ENCODE data around the gene SLX4. TPM values are rescaled to one million over a fixed set of nuclear protein-coding genes. Genes with fewer than 3 reads are reported as not detected.

Gene SLX4
- total RNA-seq, 1 experiment from 2014 or later: 5.9 TPM

DNA sequence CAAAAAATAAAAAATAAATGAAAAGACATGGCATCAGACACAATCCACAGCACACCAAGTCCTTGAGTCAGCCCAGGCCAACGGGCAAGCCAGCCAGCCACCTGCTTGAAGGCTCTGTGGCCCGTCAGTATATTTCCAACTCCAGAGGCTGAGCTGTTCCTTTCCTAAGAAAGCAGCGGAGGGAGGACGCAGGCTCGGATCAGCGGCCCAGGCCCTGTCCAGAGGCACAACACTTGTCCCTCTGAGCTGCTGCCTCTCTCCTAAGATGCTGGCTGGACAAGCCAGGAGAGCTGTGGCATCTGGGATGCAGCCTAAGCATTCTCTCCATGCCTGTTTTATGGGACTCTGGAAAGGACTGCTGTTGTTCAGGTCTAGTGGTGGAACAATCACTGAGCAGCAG is 19.4 kb downstream of the SLX4 start:
- Mint-ChIP-seq H3K36me3 (ENCODE audit: insufficient read depth, unreplicated experiment) (no peaks in the 10 kb centered on the region), H3K27me3 (ENCODE audit: insufficient read depth, unreplicated experiment) (no peaks in the 10 kb centered on the region), H3K9me3 (ENCODE audit: unreplicated experiment) (no peaks in the 10 kb centered on the region), H3K4me1 (ENCODE audit: insufficient read depth, unreplicated experiment) (no peaks in the 10 kb centered on the region), H3K27ac (ENCODE audit: low read depth, unreplicated experiment) (no peak overlapping the region), H3K4me3 (ENCODE audit: unreplicated experiment) (no peak overlapping the region)
- no peak for DNase-seq (ENCODE audit: unreplicated experiment)
- ChIA-PET POLR2A (no interaction called here), CTCF (interaction anchor here (0.8 kb wide), 1 partner anchor 118 kb away, joined by 3 read pairs; no protein-coding TSS in a partner anchor)
- intact Hi-C loops (cut with micrococcal nuclease): no loop called here
- no TSS peak for BruUV-seq (replicated peaks)
- TF ChIP-seq, protein P1, sequence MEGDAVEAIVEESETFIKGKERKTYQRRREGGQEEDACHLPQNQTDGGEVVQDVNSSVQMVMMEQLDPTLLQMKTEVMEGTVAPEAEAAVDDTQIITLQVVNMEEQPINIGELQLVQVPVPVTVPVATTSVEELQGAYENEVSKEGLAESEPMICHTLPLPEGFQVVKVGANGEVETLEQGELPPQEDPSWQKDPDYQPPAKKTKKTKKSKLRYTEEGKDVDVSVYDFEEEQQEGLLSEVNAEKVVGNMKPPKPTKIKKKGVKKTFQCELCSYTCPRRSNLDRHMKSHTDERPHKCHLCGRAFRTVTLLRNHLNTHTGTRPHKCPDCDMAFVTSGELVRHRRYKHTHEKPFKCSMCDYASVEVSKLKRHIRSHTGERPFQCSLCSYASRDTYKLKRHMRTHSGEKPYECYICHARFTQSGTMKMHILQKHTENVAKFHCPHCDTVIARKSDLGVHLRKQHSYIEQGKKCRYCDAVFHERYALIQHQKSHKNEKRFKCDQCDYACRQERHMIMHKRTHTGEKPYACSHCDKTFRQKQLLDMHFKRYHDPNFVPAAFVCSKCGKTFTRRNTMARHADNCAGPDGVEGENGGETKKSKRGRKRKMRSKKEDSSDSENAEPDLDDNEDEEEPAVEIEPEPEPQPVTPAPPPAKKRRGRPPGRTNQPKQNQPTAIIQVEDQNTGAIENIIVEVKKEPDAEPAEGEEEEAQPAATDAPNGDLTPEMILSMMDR (IDR thresholded peaks at IDR 0.05; ENCODE audit: unreplicated experiment): no peak

DNA sequence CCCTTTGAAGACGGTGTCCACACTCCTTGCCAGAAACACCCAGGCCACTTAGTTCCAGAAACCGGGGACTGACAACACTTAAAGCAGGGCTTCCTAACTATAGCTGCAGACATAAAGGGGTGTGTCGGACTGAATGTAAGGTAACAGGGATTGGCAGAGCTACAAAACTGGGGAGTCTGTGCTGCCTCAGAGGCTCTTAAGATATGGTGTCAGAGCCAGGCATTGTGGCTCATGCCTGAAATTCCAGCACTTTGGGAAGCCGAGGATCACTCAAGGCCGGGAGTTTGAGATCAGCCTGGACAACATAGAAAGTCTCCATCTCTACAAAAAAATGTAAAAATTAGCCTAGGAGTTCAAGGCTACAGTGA is 20.0 kb downstream of the SLX4 start:
- Mint-ChIP-seq H3K36me3 (ENCODE audit: insufficient read depth, unreplicated experiment) (no peaks in the 10 kb centered on the region), H3K4me1 (ENCODE audit: insufficient read depth, unreplicated experiment) (no peaks in the 10 kb centered on the region), H3K27ac (ENCODE audit: low read depth, unreplicated experiment) (no peak overlapping the region), H3K4me3 (ENCODE audit: unreplicated experiment) (no peak overlapping the region), H3K9me3 (ENCODE audit: unreplicated experiment) (no peaks in the 10 kb centered on the region), H3K27me3 (ENCODE audit: insufficient read depth, unreplicated experiment) (no peaks in the 10 kb centered on the region)
- no peak for DNase-seq (ENCODE audit: unreplicated experiment)
- ChIA-PET CTCF (interaction anchor here (0.8 kb wide), 1 partner anchor 119 kb away, joined by 3 read pairs; no protein-coding TSS in a partner anchor), POLR2A (no interaction called here)
- BruUV-seq (replicated peaks): no TSS peak
- intact Hi-C loops (cut with micrococcal nuclease): no loop called here
- TF ChIP-seq, protein P1 (IDR thresholded peaks at IDR 0.05; ENCODE audit: unreplicated experiment): no peak

DNA sequence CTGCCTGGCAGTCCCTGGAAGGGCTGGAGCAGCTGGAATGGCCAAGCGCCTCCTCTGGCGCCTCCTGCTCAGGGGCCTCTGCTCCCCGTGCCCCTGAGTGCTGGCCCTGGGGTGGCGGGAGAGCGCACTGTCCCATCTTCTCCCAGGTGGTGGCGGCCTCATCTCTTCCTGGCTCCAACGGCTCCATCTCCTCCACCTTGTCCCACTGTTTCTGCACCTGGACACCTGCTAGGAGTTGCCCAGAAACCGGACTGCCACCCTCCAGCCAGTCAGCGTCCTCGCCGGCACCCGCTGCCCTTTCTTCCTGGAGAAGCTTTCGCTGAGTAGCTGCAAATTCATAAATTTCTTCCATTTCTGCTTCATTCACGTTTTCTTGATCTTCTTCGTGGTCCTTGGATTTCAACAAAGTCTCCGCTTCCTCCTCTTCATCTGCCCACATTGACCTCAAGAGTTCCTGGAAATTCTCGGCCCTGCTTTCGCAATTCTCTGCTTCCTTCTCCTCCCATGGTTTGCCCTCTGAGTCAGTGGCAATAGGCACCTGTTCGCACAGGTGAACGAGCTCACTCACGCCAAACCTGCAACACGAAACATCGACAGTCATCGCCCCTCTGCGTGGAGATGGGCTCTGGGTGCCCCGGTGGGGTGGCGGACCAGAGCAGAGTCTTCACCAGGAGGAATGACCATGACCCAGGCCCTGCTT is 20.5 kb downstream of the SLX4 start:
- Mint-ChIP-seq H3K27me3 (ENCODE audit: insufficient read depth, unreplicated experiment) (no peaks in the 10 kb centered on the region), H3K36me3 (ENCODE audit: insufficient read depth, unreplicated experiment) (no peaks in the 10 kb centered on the region), H3K4me3 (ENCODE audit: unreplicated experiment) (no peak overlapping the region), H3K9me3 (ENCODE audit: unreplicated experiment) (no peaks in the 10 kb centered on the region), H3K4me1 (ENCODE audit: insufficient read depth, unreplicated experiment) (no peaks in the 10 kb centered on the region), H3K27ac (ENCODE audit: low read depth, unreplicated experiment) (no peak overlapping the region)
- peak; percentile 65 for DNase-seq (ENCODE audit: unreplicated experiment)
- POLR2A ChIA-PET: no interaction called here
- TF ChIP-seq, protein P1 (IDR thresholded peaks at IDR 0.05; ENCODE audit: unreplicated experiment): no peak
- intact Hi-C loops (cut with micrococcal nuclease): no loop called here
- no TSS peak for BruUV-seq (replicated peaks)
- CTCF ChIA-PET: no interaction called here

DNA sequence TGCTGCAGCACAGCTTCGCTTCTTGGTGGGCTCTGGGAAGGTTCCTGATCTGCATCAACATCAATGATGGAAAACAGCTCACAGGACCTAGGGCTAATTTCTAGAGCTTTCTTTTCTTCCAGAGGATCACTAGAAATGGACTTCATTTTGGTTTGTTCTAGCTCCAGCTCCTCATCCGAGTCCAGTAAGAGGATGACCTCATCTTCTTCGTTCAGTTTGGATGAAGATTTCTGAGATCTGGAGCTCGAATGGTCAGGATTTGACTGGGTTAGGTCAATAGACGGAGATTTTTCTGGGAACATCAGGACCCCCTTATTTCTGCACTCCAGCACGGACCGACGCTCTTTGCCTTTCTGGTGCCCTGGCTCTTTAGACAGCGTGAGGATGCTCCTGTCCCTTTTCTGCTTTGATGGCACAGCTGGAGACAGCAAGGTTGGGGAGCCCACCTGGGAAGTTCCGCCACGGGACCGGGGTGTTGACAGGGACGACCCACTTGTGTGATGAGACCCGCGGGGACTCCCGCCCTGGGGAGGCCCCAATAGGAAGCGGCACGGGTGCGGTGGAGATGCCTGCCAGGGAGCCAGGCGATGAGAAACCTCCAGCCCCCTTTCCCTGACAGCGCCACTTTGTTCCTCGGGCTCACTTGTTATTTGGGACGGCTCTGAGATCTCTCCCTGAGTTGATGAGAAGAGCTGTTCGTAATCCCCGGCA is 21.3 kb downstream of the SLX4 start:
- ChIA-PET CTCF (no interaction called here), POLR2A (no interaction called here)
- H3K27ac Mint-ChIP-seq (ENCODE audit: low read depth, unreplicated experiment): no peak overlapping the region
- no peak overlapping the region for H3K4me3 Mint-ChIP-seq (ENCODE audit: unreplicated experiment)
- no peaks in the 10 kb centered on the region for H3K27me3 Mint-ChIP-seq (ENCODE audit: insufficient read depth, unreplicated experiment)
- intact Hi-C loops (cut with micrococcal nuclease): no loop called here
- H3K9me3 Mint-ChIP-seq (ENCODE audit: unreplicated experiment): no peaks in the 10 kb centered on the region
- H3K4me1 Mint-ChIP-seq (ENCODE audit: insufficient read depth, unreplicated experiment): no peaks in the 10 kb centered on the region
- TF ChIP-seq, protein P1 (IDR thresholded peaks at IDR 0.05; ENCODE audit: unreplicated experiment): no peak
- H3K36me3 Mint-ChIP-seq (ENCODE audit: insufficient read depth, unreplicated experiment): no peaks in the 10 kb centered on the region
- no TSS peak for BruUV-seq (replicated peaks)
- DNase-seq (ENCODE audit: unreplicated experiment): no peak

All from MCF 10A (cell line).